Sigmoid colon (tissue), 4 donors: ENCODE data around the gene NTM.

ENCODE experiments used
- CTCF ChIP-seq, 4 experiments: fragments of 450-650 bp in 3 of 4; fragments of 200-600 bp in 1 of 4; IDR thresholded peaks; one replicate each; pipeline ENCODE4 v1.5.1; 2016 to 2019; ENCODE audit warnings: antibody characterized with exemption in 4 of 4, mild to moderate bottlenecking in 3 of 4, moderate library complexity in 2 of 4
- POLR2AphosphoS5 ChIP-seq, 4 donors: sonication (generic); formaldehyde crosslinking; IDR thresholded peaks; one replicate each; pipeline ENCODE4 v1.6.1; 2017; ENCODE audit warnings: antibody characterized with exemption in 4 of 4

GRCh38 chr11:132206993-132207392, 836.6 kb downstream of the NTM start:
- no peak for TF ChIP-seq CTCF (IDR thresholded peaks at IDR 0.05)
- no peak for TF ChIP-seq POLR2AphosphoS5 (IDR thresholded peaks at IDR 0.05)
